ENCODE results near the gene GSTT2B.
"Not testable (repeated sequence)": the region's sequence is repeated elsewhere in the genome, so short reads cannot be mapped to it uniquely, and the experiment has no call there.

The GSTT2B gene

GRCh38 chr22:23939017-23939357 is 22.0 kb downstream of the GSTT2B start:
- DNase-seq, result no peak

GRCh38 chr22:23938328-23939016 is 22.5 kb downstream of the GSTT2B start:
- no peak for DNase-seq

- DNase-seq, result no peak
Measured at GRCh38 chr22:23926561-23926960, 34.4 kb downstream of the GSTT2B start.

GRCh38 chr22:23925020-23925606 is 35.9 kb downstream of the GSTT2B start:
- DNase-seq, result no peak

GRCh38 chr22:23922921-23923320 is 38.1 kb downstream of the GSTT2B start:
- no peak for DNase-seq

GRCh38 chr22:23921586-23922201 is 39.3 kb downstream of the GSTT2B start:
- DNase-seq, result not testable (repeated sequence)

- not testable (repeated sequence) for DNase-seq
Measured at GRCh38 chr22:23920267-23920611, 40.8 kb downstream of the GSTT2B start.

- no peak for DNase-seq
Measured at GRCh38 chr22:23915290-23915689, 45.7 kb downstream of the GSTT2B start.

GRCh38 chr22:23913661-23914353 is 47.2 kb downstream of the GSTT2B start:
- DNase-seq, result peak; percentile 98

- no peak for DNase-seq
Measured at GRCh38 chr22:23913306-23913660, 47.7 kb downstream of the GSTT2B start.

GRCh38 chr22:23912293-23912903 is 48.6 kb downstream of the GSTT2B start:
- no peak for DNase-seq

- no peak for DNase-seq
Measured at GRCh38 chr22:23911318-23911980, 49.5 kb downstream of the GSTT2B start.

- DNase-seq, result no peak
Measured at GRCh38 chr22:23910496-23911190, 50.4 kb downstream of the GSTT2B start.

- DNase-seq, result no peak
Measured at GRCh38 chr22:23909296-23909898, 51.6 kb downstream of the GSTT2B start.

GRCh38 chr22:23908587-23909205 is 52.3 kb downstream of the GSTT2B start:
- DNase-seq, result no peak

GRCh38 chr22:23907423-23907822 is 53.6 kb downstream of the GSTT2B start:
- DNase-seq, result not testable (repeated sequence)

Measured in CD4-positive, alpha-beta T cell treated with Interleukin-4 for 4 hours (primary cell).